ENCODE measurements around the gene MAML2. TPM values are rescaled to one million over a fixed set of nuclear protein-coding genes. Genes with fewer than 3 reads are reported as not detected.

Gene MAML2
- total RNA-seq, 4 donors from 2014 or later, result 17.6 to 31.6 (median 25.8) TPM

GRCh38 chr11:96037405-96037949 lies 305.5 kb downstream of the MAML2 start:
- 22 to 25% methylated on average over 4 of the region's 4 CpGs for WGBS, 2 donors

GRCh38 chr11:96036863-96037262 lies 306.1 kb downstream of the MAML2 start:
- WGBS, 2 donors, result 34 to 43% methylated on average over 6 of the region's 6 CpGs
- H3K4me3 ChIP-seq (ENCODE audit: low read depth, poor library complexity, severe bottlenecking), result no peak overlapping the region
- intact Hi-C loops (cut with DNase I; ENCODE audit: low total_unique reads), result no loop called here

More at GRCh38 chr11:96037405-96037949, 305.5 kb downstream of the MAML2 start:
- no peak overlapping the region for H3K4me3 ChIP-seq (ENCODE audit: low read depth, poor library complexity, severe bottlenecking)
- no peak for DNase-seq (ENCODE audit: low spot score in 2 of 2)
- intact Hi-C loops (cut with DNase I; ENCODE audit: low total_unique reads), result no loop called here
- no peak for TF ChIP-seq CTCF (IDR thresholded peaks at IDR 0.05)
- no peak for TF ChIP-seq POLR2A (IDR thresholded peaks at IDR 0.05)

GRCh38 chr11:96035740-96036078 lies 307.3 kb downstream of the MAML2 start:
- H3K4me3 ChIP-seq (ENCODE audit: low read depth, poor library complexity, severe bottlenecking), result no peak overlapping the region
- TF ChIP-seq POLR2A (IDR thresholded peaks at IDR 0.05) (no peak), CTCF (IDR thresholded peaks at IDR 0.05) (no peak)
- no peak for DNase-seq (ENCODE audit: low spot score in 2 of 2)
- 64 to 83% methylated on average over 3 of the region's 3 CpGs for WGBS, 2 donors
- intact Hi-C loops (cut with DNase I; ENCODE audit: low total_unique reads), result no loop called here

More at GRCh38 chr11:96036863-96037262, 306.1 kb downstream of the MAML2 start:
- no peak for TF ChIP-seq CTCF (IDR thresholded peaks at IDR 0.05)
- no peak for TF ChIP-seq POLR2A (IDR thresholded peaks at IDR 0.05)
- DNase-seq (ENCODE audit: low spot score in 2 of 2), result no peak

GRCh38 chr11:96035031-96035739 lies 307.8 kb downstream of the MAML2 start:
- no peak for DNase-seq (ENCODE audit: low spot score in 2 of 2)
- WGBS, 2 donors, result 84 to 90% methylated on average over 5 of the region's 5 CpGs
- TF ChIP-seq POLR2A (IDR thresholded peaks at IDR 0.05) (no peak), CTCF (IDR thresholded peaks at IDR 0.05) (no peak)
- intact Hi-C loops (cut with DNase I; ENCODE audit: low total_unique reads), result no loop called here
- H3K4me3 ChIP-seq (ENCODE audit: low read depth, poor library complexity, severe bottlenecking), result no peak overlapping the region

- intact Hi-C loops (cut with DNase I; ENCODE audit: low total_unique reads), result no loop called here
- no peak for TF ChIP-seq CTCF (IDR thresholded peaks at IDR 0.05)
- no peak for TF ChIP-seq POLR2A (IDR thresholded peaks at IDR 0.05)
- no peak for DNase-seq (ENCODE audit: low spot score in 2 of 2)
- 46 to 58% methylated on average over 4 of the region's 4 CpGs for WGBS, 2 donors
- no peak overlapping the region for H3K4me3 ChIP-seq (ENCODE audit: low read depth, poor library complexity, severe bottlenecking)
These were observed 309.4 kb downstream of the MAML2 start for GRCh38 chr11:96033599-96033998.

- no peak for TF ChIP-seq POLR2A (IDR thresholded peaks at IDR 0.05)
- TF ChIP-seq CTCF (IDR thresholded peaks at IDR 0.05), result no peak
- intact Hi-C loops (cut with DNase I; ENCODE audit: low total_unique reads), result no loop called here
- no peak for DNase-seq (ENCODE audit: low spot score in 2 of 2)
- H3K4me3 ChIP-seq (ENCODE audit: low read depth, poor library complexity, severe bottlenecking), result no peak overlapping the region
These were observed 309.9 kb downstream of the MAML2 start for GRCh38 chr11:96033095-96033494.
